ENCODE results near the gene LRRC36.

- TF ChIP-seq CTCF (IDR thresholded peaks at IDR 0.05) (no peak), POLR2A (IDR thresholded peaks at IDR 0.05) (no peak)
These were observed 100.3 kb downstream of the LRRC36 start for GRCh38 chr16:67426950-67427349.

All from right lobe of liver (tissue), 4 donors.